NCI-H1417 treated with DMSO at 0.1 percent for 48 hours (cell line): ENCODE data around the gene IRAK1.

Experiments
- DNase-seq: peaks from one replicate; lab custom pipeline; 2025; lab: John Stamatoyannopoulos, UW

IRAK1 gene

GRCh38 chrX:154040863-154041262 lies 21.2 kb upstream of the IRAK1 start:
- DNase-seq = no peak

DNA sequence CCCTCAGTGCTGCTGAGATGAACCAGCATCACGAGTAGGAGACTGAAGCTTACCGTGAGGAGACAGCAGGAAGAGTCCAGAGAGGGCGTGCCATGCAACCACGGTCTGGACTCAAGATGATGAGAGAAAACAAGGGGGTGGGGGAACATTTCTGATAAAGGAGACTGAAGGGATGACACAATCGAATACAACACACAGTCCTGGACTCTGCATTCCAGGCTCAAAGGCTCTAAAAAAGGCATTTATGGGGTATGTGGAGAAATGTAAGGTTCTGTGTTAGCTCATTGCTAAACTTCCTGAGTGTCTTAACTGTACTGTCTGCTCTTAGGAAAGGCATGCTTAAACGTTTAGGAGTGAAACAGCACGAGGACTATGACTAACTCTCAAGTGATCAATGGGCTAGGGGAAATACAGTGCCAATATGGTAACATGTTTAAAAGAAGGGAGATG lies 20.6 kb upstream of the IRAK1 start:
- no peak for DNase-seq

DNA sequence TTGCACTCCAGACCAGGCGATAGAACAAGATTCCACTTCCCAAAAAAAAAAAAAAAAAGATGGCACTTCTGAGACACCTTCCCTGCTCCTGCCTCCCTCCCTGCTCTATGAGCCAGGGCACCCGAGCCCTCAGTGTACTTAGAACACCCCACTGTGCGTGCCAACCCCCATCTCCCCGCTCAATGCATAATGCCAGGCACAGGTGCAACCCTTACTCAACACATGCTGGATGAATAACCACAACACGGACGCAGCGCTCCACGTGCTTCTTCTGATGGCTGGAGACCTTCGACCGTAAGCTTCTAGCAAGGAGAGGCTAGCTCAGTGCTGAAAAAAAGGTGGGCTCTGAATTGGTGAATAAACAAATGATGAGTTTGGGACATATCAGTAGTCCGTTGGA lies 19.9 kb upstream of the IRAK1 start:
- DNase-seq = no peak

GRCh38 chrX:154038656-154039055 lies 19.0 kb upstream of the IRAK1 start:
- no peak for DNase-seq

GRCh38 chrX:154037754-154038153 lies 18.1 kb upstream of the IRAK1 start:
- no peak for DNase-seq

- no peak for DNase-seq
Observed at GRCh38 chrX:154036513-154036912, 16.8 kb upstream of the IRAK1 start.

- no peak for DNase-seq
Observed at GRCh38 chrX:154033848-154034247, 14.1 kb upstream of the IRAK1 start.

- DNase-seq = no peak
Observed at GRCh38 chrX:154032653-154033052, 13.0 kb upstream of the IRAK1 start.

- no peak for DNase-seq
Observed at GRCh38 chrX:154032160-154032559, 12.5 kb upstream of the IRAK1 start.

GRCh38 chrX:154030715-154031305 lies 11.1 kb upstream of the IRAK1 start:
- DNase-seq = no peak

- DNase-seq = no peak
Observed at GRCh38 chrX:154030266-154030665, 10.6 kb upstream of the IRAK1 start.

DNA sequence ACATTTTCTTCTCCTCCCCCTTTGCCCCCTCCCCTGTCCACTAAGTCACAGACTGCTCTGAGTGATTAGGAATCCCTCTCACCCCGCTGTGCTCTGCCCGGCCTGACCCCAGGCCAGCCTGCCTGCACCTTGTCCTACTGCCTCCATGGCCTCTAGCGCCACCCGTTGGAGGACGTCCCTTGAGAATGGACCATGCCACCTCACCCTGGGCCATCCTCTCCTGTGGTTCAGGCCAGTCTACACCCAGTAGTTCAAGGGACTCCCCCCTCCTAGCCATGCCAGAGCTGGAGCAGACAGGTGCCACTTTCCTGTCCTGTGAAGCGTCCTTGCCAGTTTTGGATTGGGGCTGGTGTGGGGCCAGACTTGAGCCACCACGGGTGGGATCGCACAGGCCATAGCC lies 9.7 kb upstream of the IRAK1 start:
- no peak for DNase-seq

GRCh38 chrX:154028502-154029184 lies 8.9 kb upstream of the IRAK1 start:
- no peak for DNase-seq

- DNase-seq = no peak
Observed at GRCh38 chrX:154027986-154028385, 8.3 kb upstream of the IRAK1 start.

DNA sequence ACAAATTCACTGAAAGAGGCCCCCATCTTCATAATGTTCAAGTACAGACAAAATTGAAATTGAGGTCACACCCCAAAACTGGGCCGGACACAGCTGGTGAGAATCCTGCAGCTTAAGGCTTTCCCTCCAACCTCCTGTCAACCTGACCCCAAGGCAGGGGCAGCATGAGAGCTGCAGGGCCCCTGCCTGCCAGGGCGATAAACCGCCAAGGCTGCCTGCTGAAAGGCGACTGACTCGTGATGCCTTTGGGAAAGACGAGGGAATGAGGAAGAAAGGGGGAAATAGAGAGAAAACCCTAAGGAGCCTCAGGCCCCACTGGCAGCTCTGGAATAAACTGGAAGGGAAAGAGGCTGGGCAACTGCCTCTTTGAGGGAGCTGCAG lies 7.3 kb upstream of the IRAK1 start:
- DNase-seq = no peak

GRCh38 chrX:154026136-154027021 lies 6.7 kb upstream of the IRAK1 start:
- no peak for DNase-seq

DNA sequence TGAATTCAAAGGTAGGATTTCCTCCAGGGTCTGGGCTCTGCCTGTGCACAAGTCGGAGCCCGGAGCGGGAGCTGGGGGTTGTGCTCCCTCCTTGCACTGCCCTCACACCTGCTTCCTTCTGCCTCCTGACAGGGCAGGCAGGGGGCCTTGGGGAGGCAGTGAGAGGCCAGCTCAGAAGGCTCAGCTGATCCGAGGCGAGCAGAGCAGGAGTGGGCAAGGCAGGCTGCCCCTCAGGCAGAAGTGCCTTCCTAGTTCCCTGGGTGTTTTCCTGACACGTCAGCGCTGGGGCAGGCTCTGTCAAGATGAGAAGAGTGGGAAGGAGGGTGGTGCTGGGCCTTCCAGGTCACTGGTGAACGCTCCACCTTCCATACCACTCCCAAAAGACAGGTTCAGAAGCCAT lies 5.5 kb upstream of the IRAK1 start:
- DNase-seq = no peak

DNA sequence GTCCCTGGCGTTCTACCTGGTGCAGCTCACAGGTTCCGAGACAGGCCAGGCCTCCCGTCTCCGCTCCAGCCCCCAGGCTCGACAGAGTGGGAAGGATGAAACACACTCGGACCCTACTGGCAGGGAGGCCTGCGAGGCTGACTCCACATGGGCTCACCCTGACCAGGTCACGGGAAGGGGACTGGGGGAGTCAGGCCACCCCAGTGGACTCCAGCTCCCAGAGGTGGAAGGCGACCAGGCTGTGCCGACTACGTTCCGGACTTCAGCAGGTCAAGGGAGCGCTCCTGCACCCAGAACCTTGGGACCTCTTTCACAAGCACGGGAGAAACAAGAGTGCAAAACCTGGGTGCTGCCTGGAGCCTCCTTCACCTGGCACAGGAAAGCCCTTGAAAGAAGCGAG lies 4.6 kb upstream of the IRAK1 start:
- DNase-seq = no peak

DNA sequence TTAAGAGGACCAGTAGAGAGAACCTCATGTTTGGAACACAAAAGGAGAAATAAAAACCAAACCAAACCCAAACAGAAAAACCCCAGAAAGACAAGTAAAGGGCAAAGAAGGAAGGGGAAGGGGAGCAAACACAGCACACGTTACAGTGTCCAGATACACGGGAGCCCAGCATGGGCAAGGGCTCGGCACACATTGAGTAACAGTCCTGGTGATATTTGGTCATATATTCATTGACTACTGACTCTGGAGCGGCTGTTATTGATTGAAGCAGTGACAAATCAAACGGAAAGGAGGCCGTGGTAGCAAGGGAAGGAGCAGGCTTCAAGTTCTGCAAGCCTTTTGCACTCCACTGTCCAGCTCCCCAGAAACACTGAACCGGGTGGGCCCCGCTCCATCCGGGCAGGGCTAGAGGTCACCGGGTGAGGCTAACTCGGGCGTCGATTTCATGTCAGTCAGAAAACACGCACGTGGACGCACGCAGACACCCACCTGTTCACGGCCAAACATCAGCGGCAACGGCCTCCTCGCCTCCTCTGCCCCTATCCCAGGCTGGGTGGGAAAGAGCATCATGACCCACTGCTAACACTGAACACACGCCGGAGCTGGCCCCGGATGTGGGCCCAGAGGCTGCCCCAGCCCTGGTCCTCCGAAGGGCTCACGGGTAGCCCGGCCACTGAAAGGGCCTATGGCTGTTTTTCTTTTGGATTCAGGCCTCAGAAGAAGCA lies 3.7 kb upstream of the IRAK1 start:
- no peak for DNase-seq

DNA sequence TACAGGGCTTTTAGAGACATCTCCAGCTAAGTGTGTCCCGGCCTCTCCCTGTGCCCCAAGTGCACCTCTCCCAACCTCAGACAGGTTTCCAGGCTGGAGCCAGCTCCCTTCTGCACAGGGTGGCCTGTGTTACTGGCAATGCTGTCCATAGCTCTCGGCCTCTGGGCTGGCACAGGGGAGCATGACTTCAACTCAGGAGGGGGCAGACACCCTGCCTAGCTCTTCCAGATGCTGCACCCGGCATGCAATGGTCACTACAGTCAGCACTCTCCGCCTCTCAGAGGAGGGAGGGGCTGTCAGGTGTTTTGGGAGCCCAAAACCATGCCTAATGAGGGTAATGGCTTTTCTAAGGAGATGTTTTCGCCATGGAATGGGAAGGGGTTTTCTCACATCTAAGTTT lies 2.4 kb upstream of the IRAK1 start:
- DNase-seq = no peak

GRCh38 chrX:154021131-154021611 lies 1.5 kb upstream of the IRAK1 start:
- no peak for DNase-seq

DNA sequence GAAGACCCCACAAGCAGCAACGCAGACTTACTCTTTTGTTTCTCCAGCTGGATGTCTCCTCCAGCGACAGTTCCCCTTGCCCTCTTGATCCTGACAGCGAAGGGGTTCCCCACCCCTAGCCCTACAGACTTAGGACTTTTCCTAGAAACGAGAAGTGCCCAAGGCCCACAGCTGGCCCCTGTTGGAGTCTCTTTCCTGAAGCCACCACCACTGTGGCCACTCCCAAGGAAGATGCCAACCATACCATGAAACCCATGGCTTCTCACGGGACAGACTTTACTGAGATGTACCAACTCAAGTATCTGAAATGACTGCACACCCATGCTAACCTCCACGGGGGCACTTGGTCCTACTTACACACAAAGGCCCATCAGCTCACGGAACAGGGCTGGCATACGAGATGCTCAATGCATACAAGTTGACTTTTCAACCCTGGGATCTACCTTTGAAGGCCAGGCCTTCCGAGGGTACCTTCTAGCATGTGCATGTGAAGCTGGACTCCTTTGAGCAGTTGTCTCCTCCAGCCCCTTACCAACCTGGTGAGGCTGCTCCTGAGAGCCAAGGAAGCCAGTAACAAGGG lies 924 bp upstream of the IRAK1 start:
- DNase-seq = no peak
